Lower lobe of right lung (tissue), 2 donors: ENCODE results near the gene KMT5B. TPM values are rescaled to one million over a fixed set of nuclear protein-coding genes. Genes with fewer than 3 reads are reported as not detected.

ENCODE experiments used
- ATAC-seq, 2 donors: fragments of 200-7000 bp; cut with Tn5 transposase; one replicate each; pipeline ENCODE4 v1.9.1; 2020 to 2022; ENCODE audit warnings: mild to moderate bottlenecking in 2 of 2, moderate library complexity in 2 of 2
- DNase-seq: peaks from one replicate; pipeline ENCODE4 v3.0.0-alpha.2; 2020
- H3K27ac ChIP-seq: fragments of 200-600 bp; one replicate; pipeline ENCODE4 v1.8.0; 2022
- H3K27me3 ChIP-seq: fragments of 200-600 bp; one replicate; pipeline ENCODE4 v1.8.0; 2022; ENCODE audit warnings: low read depth
- H3K36me3 ChIP-seq: fragments of 200-600 bp; one replicate; pipeline ENCODE4 v1.8.0; 2022; ENCODE audit warnings: mild to moderate bottlenecking
- H3K4me1 ChIP-seq: fragments of 200-600 bp; one replicate; pipeline ENCODE4 v1.8.0; 2022
- H3K4me3 ChIP-seq: fragments of 200-600 bp; one replicate; pipeline ENCODE4 v1.8.0; 2022; ENCODE audit warnings: mild to moderate bottlenecking
- H3K9me3 ChIP-seq: fragments of 200-600 bp; one replicate; pipeline ENCODE4 v1.8.0; 2022
- intact Hi-C: fragments of 100-400 bp; cut with DNase I; formaldehyde crosslinking; loops from one replicate; pipeline ENCODE4 v1.11.0; 2022
- total RNA-seq: library from RNA; stranded (reverse); fragmentation: NEBNext Ultra II Directional; extraction: Animal tissue kit (Norgen Biotek cat#: 25700); gene quantifications from one replicate; pipeline ENCODE4 v1.2.1, GENCODE V29; 2021
- TF ChIP-seq, protein P1 (sequence below): fragments of 200-600 bp; IDR thresholded peaks from one replicate; pipeline ENCODE4 v1.8.0; 2022; ENCODE audit warnings: antibody characterized with exemption, mild to moderate bottlenecking
- donor health status: DM: no; HTN: yes; CAD: no; lungs with severe emphysema.

KMT5B gene
- total RNA-seq, 1 donor from 2014 or later = 48.6 TPM

GRCh38 chr11:68149417-68149816, 63.7 kb downstream of the KMT5B start:
- peak overlapping the region; percentile 49 for H3K27ac ChIP-seq
- TF ChIP-seq, protein P1, sequence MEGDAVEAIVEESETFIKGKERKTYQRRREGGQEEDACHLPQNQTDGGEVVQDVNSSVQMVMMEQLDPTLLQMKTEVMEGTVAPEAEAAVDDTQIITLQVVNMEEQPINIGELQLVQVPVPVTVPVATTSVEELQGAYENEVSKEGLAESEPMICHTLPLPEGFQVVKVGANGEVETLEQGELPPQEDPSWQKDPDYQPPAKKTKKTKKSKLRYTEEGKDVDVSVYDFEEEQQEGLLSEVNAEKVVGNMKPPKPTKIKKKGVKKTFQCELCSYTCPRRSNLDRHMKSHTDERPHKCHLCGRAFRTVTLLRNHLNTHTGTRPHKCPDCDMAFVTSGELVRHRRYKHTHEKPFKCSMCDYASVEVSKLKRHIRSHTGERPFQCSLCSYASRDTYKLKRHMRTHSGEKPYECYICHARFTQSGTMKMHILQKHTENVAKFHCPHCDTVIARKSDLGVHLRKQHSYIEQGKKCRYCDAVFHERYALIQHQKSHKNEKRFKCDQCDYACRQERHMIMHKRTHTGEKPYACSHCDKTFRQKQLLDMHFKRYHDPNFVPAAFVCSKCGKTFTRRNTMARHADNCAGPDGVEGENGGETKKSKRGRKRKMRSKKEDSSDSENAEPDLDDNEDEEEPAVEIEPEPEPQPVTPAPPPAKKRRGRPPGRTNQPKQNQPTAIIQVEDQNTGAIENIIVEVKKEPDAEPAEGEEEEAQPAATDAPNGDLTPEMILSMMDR = no peak
- no peaks in the 10 kb centered on the region for H3K36me3 ChIP-seq
- DNase-seq (no peak), ATAC-seq (peak in 1 of 2 donors; percentile 34)
- H3K9me3 ChIP-seq = no peaks in the 10 kb centered on the region
- intact Hi-C loops = no loop called here
- no peaks in the 10 kb centered on the region for H3K27me3 ChIP-seq
- H3K4me1 ChIP-seq = peaks cover 35% of the 10 kb centered on the region
- no peak overlapping the region for H3K4me3 ChIP-seq

DNA sequence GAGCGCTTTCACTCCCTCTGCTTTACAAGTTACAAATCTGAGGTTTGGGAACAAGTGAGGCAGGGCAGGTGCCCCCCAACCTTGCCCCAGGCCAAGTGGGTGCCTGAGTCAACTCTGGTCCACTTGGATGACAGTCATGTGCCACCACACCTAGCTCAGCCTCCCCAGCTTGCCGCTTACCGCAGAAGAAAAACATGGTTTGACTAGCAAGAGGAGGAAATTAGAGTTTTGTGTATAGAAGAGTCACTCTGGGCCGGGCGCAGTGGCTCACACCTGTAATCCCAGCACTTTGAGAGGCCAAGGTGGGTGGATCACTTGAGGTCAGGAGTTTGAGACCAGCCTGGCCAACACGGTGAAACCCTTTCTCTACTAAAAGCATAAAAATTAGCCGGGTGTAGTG, 64.2 kb downstream of the KMT5B start:
- H3K4me1 ChIP-seq = peaks cover 35% of the 10 kb centered on the region
- H3K27ac ChIP-seq = no peak overlapping the region
- intact Hi-C loops = no loop called here
- no peaks in the 10 kb centered on the region for H3K36me3 ChIP-seq
- DNase-seq (no peak), ATAC-seq (no peak)
- H3K9me3 ChIP-seq = no peaks in the 10 kb centered on the region
- H3K27me3 ChIP-seq = no peaks in the 10 kb centered on the region
- no peak overlapping the region for H3K4me3 ChIP-seq
- TF ChIP-seq, protein P1 = no peak

DNA sequence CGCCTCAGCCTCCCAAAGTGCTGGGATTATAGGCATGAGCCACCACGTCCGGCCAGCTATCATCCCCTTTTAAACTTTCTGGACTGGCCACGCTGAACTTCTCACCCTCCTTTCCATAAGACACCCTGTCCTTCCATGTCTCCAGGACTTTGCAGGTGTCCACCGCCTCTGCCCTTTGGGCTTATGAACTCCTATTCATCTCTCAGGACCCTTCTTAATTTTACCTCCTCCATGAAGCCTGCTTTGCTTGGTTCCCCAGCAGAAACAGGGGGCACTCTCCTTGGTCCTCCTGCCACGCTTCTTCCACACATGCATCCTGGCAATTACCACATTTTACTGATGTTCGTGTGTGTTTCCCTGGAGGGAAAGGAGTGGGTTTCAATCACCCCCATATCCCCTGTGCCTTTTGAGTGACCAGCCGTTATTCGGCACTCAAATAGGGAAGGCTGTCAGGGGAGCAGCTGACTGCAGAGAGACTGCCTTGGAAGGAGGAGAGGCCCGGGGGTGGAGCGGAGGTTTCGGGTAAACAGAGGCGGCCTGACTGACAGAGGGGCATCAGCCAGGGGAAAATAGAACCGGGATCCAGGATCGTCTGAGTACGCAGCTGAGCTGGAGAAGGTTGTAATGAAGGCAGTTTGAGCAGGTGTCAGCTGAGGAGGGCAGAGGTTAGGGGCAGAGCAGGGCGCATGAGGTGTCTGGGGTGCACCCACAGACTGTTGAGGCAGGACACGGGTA, 64.9 kb downstream of the KMT5B start:
- Histone ChIP-seq H3K27ac (no peak overlapping the region), H3K4me3 (no peak overlapping the region), H3K27me3 (no peaks in the 10 kb centered on the region), H3K36me3 (no peaks in the 10 kb centered on the region), H3K9me3 (no peaks in the 10 kb centered on the region), H3K4me1 (peaks cover 35% of the 10 kb centered on the region)
- DNase-seq (no peak), ATAC-seq (no peak)
- TF ChIP-seq, protein P1 = no peak
- intact Hi-C loops = no loop called here

DNA sequence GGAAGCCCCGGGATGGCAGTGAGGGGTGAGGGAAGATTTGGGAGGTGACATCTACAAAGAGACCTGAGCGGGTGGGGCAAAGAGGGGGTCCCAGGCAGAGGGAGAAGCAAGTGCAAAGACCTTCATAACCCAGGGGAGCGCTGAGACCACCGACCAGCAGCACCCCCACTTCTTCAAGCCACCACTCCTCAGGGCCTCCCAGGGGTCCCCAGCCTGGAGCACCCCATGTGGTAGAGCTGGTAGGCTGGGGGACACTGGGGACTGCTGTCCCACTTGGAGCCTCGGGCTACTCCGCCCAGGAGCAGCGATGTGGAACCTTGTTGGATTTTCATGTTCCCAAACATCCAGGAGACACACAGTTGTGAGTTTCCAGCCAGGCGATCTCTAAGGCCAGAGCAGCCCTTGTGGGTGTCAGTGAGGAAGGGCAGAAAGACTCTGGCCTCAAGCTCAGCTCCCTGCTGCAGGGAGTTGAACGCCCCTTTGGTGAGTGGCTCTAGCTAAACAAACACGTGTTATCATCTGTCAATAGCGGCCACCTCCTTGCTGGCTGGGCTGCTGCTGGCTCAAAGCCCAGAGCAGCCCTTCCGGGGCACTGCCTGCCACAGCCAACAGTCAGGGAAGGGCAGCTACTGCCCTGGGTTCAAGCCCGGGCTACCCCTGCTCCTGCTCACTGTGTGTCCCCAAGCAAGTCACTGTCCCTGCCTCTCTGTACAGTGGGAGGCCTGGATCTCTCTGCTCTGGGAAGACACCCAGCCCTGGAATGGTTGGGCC, 66.2 kb downstream of the KMT5B start:
- DNase-seq = peak; percentile 74
- Histone ChIP-seq H3K4me1 (peaks cover 43% of the 10 kb centered on the region), H3K9me3 (no peaks in the 10 kb centered on the region), H3K4me3 (no peak overlapping the region), H3K36me3 (no peaks in the 10 kb centered on the region), H3K27ac (peak overlapping the region; percentile 70), H3K27me3 (no peaks in the 10 kb centered on the region)
- intact Hi-C loops = no loop called here
- ATAC-seq = peak; percentile 73
- TF ChIP-seq, protein P1 = no peak

GRCh38 chr11:68146010-68146540, 67.0 kb downstream of the KMT5B start:
- intact Hi-C loops = no loop called here
- DNase-seq (peak; percentile 98), ATAC-seq (peak; percentile 72 to 86)
- H3K27me3 ChIP-seq = no peaks in the 10 kb centered on the region
- no peak overlapping the region for H3K4me3 ChIP-seq
- H3K9me3 ChIP-seq = no peaks in the 10 kb centered on the region
- TF ChIP-seq, protein P1 = no peak
- peaks cover 52% of the 10 kb centered on the region for H3K4me1 ChIP-seq
- H3K27ac ChIP-seq = peak overlapping the region; percentile 70
- H3K36me3 ChIP-seq = no peaks in the 10 kb centered on the region
